ELR (cell line): Measurements from ENCODE around the gene PDE8A.

Source experiments
- DNase-seq: peaks from one replicate; pipeline ENCODE4 v3.0.0-alpha.2; 2015; ENCODE audit warnings: low read depth

The PDE8A gene

GRCh38 chr15:85034276-85034675 is 52.6 kb downstream of the PDE8A start:
- no peak for DNase-seq

- DNase-seq: no peak
Measured at GRCh38 chr15:85035980-85036379, 54.3 kb downstream of the PDE8A start.

GRCh38 chr15:85036716-85037115 is 55.1 kb downstream of the PDE8A start:
- DNase-seq: no peak

- DNase-seq: no peak
Measured at GRCh38 chr15:85037641-85038040, 56.0 kb downstream of the PDE8A start.

GRCh38 chr15:85041230-85041629 is 59.6 kb downstream of the PDE8A start:
- DNase-seq: no peak

GRCh38 chr15:85044251-85044853 is 62.7 kb downstream of the PDE8A start:
- DNase-seq: peak; percentile 68

- no peak for DNase-seq
Measured at GRCh38 chr15:85044894-85045293, 63.2 kb downstream of the PDE8A start.

GRCh38 chr15:85045615-85046014 is 64.0 kb downstream of the PDE8A start:
- no peak for DNase-seq

- peak; percentile 95 for DNase-seq
Measured at GRCh38 chr15:85047271-85047948, 65.8 kb downstream of the PDE8A start.

- peak; percentile 42 for DNase-seq
Measured at GRCh38 chr15:85048430-85048829, 66.8 kb downstream of the PDE8A start.

- no peak for DNase-seq
Measured at GRCh38 chr15:85049805-85050204, 68.1 kb downstream of the PDE8A start.

- no peak for DNase-seq
Measured at GRCh38 chr15:85059734-85060133, 78.1 kb downstream of the PDE8A start.

GRCh38 chr15:85062560-85062959 is 80.9 kb downstream of the PDE8A start:
- no peak for DNase-seq

- DNase-seq: no peak
Measured at GRCh38 chr15:85063088-85063487, 81.4 kb downstream of the PDE8A start.

- no peak for DNase-seq
Measured at GRCh38 chr15:85063522-85064079, 81.9 kb downstream of the PDE8A start.

GRCh38 chr15:85064710-85065109 is 83.1 kb downstream of the PDE8A start:
- DNase-seq: no peak

GRCh38 chr15:85071061-85071460 is 89.4 kb downstream of the PDE8A start:
- DNase-seq: no peak

GRCh38 chr15:85071504-85071903 is 89.8 kb downstream of the PDE8A start:
- DNase-seq: no peak

GRCh38 chr15:85072917-85073316 is 91.3 kb downstream of the PDE8A start:
- DNase-seq: no peak

GRCh38 chr15:85073556-85074194 is 92.0 kb downstream of the PDE8A start:
- peak; percentile 55 for DNase-seq

GRCh38 chr15:85086855-85087254 is 105.2 kb downstream of the PDE8A start:
- DNase-seq: no peak

GRCh38 chr15:85088300-85088699 is 106.6 kb downstream of the PDE8A start:
- DNase-seq: no peak

GRCh38 chr15:85089929-85090597 is 108.4 kb downstream of the PDE8A start:
- no peak for DNase-seq
